DOHH2 (cell line): Measurements from ENCODE around the gene NEK11.

Source experiments
- CTCF ChIP-seq: fragments of 200-600 bp; sonication (generic); IDR thresholded peaks from one replicate; pipeline ENCODE4 v1.5.1; 2014; ENCODE audit warnings: antibody characterized with exemption, mild to moderate bottlenecking, low read depth, low read length; ENCODE audit not compliant: poor library complexity, severe bottlenecking
- EZH2phosphoT487 ChIP-seq: fragments of 200-600 bp; sonication (generic); IDR thresholded peaks from 2 replicates; pipeline ENCODE4 v1.6.1; 2017; ENCODE audit warnings: borderline replicate concordance, mild to moderate bottlenecking, antibody characterized with exemption, low read length, moderate library complexity, mixed read lengths

- TF ChIP-seq CTCF (no peak), EZH2phosphoT487 (no peak)
These were observed 209.7 kb downstream of the NEK11 start for GRCh38 chr3:131236421-131236820.
